GM18498 (cell line): ENCODE measurements around the gene IRF4.
"Not testable (repeated sequence)": the region's sequence is repeated elsewhere in the genome, so short reads cannot be mapped to it uniquely, and the experiment has no call there.

Experiments used
- ATAC-seq: cut with Tn5 transposase; IDR thresholded peaks from one replicate; pipeline ENCODE4 v1.9.1; 2021; ENCODE audit warnings: mild to moderate bottlenecking, moderate library complexity; ENCODE audit not compliant: unreplicated experiment

The IRF4 gene

DNA sequence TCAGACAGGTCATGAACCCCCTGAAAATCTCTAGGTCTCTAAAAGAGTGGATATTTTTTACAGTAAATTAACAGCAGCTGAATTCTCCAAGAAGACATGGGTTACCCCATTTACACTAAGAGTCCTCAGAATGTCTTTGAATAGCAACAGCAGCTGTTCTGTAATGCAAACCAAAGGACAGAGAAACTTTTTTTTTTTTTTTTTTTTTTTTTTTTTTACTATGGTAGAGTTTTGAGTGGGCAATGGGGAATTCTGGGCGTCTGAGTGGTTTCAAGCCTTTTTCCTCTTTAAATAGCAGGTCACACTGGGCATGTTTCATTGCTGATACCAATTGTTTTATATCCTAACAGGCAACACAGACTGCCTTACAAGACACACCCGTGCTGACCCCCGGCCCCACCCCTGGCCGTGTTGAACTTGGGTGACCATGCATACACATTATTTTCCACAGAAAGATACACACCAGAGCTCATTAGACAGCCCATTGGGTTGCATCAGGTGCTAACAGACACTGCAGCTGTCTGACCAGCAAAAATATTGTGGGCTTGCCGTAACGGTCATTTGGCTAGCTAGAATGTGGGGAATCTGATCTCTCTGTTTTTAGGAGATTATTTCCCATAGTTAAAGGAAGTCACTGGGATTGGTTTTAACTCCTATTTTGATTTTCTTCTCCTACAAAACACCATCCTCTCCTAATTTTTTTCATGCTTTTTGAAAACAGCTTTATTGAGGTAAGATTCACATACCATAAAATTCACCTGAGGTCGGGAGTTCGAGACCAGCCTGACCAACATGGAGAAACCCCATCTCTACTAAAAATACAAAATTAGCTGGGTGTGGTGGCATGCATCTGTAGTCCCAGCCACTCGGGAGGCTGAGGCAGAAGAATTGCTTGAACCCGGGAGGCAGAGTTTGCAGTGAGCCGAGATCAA lies 26.7 kb upstream of the IRF4 start:
- peak; percentile 59 for ATAC-seq

DNA sequence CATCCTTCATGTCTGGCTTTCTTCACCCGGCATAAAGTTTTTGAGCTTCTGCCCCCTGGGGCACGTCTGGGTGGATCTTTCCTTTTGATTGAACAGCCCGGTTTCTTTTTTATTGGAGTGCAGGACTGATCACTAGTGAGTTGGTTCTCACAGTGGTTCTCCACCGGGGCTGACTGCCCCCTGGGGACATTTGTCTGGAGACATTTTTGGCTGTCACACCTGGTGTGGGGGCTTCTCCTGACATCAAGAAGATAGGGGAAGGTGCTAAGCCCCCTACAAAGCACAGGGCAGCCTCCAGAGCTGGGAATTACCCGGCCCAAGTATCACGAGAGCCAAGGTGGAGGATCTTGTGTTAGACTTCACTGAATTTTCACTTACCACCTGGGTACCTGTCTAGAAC lies 25.7 kb upstream of the IRF4 start:
- no peak for ATAC-seq

DNA sequence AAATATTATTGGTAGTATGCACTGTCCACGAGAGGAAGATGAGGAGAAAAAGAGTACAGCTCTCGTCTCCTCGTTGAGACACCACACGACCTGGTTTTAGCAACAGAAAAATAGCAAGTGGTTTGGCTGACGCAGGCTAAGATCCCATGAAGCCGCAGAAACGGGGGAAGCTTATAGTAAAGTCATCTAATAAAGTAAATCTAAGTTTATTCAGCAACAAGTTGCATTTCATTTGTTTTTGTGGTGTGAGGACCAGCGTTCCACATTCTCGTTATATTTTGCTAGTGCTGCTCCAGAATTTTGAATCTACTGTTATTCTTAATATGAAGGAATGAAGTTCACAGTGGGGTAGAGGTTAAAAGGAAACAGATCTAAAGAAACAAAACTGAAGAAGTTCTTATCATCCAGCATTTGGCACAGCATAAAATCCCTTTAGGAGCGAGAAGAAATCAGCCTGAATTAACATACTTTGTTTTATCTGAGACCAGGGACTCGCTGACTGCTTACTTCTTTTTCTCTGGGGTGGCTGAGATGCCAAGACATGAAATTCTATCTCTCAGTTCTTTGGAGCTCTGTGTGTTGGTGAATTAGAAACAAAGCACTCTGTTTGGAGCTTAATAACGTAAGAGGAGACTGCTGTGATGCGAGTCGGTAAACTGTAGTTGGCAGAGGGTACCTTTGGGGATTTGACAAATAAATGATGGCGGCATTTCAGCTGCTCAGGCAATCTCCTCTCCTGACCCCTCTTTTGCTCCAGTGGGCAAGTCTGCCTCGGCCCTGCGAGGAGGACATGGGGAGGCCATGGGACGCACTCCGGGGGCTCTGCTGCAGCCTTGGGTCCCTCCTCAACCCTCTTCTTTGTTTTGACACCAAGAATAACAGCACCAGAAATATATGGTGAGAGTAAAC lies 24.9 kb upstream of the IRF4 start:
- no peak for ATAC-seq

DNA sequence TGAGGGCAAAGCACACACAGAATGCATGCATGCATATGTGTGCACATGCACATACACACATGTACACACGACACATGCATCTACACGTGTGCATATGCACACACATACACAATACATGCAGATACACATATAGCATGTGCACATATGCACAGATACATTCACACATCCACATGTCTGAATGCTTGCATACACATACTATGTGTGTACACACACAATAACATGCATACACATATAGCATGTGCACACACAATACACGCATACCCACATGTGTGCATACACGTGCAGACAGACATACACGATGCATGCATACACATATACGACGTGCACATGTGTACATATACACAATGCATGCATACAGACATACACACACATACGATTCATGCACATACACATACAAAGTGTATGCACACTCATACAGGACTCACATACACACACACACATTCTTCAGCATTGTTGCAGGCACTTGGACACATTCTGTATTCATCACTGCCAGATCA lies 24.2 kb upstream of the IRF4 start:
- ATAC-seq, result no peak

DNA sequence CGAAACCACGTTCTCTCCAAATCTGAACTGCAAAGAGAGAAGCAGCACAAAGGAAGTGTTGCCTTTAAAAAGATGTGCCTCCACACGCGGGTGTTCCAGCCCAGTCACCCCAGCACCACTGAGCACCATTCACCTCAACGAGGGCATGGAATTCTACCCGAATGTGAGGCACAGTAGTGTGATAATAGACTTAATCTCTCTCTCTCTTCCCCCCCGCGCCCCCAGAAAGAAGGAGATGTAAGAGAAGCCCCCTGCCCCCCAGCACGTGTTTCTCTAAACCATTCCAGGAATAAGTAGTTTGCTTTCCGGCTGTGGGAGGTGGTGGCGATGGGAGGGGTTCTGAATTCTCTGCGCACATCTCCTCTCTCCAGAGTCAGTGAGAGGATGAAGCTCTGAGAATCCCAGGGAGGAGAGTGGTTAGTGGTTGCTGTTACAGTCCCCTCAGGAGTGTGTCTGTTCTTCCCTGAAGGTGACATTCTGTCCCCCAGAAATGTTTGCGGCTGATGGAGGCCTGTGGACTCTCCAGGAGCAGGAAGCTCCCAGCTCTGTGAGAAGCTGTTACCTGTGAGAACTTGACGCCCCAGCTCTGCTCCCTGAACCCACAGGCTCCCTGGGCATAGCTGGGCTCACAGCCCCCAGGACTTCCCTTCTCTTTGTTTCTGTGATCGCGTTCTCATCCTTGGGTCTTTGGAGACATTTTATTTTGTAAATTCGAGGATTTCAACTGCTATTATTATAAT lies 23.5 kb upstream of the IRF4 start:
- ATAC-seq, result no peak

DNA sequence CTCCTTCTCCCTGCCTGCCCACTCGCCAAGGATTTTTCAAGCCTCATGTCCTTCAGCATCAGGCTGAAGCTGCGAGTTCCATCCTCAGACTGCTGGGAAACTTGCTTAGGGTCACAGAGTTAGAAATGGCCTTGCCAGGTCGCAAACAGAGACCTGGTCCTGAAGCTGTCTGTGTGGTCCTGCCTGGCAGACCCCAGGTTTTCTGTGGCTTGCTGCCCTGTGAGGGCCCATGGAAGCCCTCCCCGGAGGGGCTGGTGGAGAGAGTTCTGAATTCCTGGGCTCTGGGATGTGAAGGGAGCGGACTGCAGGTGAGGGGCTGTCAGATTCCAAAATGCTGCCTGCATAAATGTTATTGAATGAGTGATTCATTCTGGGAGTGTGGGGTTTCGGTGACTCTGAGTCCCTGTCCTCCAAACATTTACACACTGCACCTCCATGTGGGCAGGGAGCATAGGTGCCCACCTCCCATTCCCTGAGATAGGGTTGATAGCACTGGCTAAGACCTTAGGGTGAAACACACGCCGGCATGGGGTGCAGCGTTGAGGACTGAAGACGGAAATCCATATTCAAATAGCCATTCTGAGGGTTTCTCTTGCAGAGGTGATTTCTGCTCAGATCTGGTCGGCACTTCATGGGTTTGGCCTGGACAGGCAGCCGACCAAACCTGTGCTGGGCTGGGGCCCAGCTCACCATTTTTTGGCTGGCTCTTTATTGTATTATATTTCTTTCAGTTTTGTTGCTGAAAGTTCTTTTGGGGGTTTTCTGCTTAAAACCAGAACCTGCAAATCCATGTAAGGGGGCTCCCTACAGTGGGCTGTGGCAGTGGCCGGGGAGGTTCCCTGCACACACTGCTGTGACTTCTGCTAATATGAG lies 21.8 kb upstream of the IRF4 start:
- ATAC-seq, result no peak

DNA sequence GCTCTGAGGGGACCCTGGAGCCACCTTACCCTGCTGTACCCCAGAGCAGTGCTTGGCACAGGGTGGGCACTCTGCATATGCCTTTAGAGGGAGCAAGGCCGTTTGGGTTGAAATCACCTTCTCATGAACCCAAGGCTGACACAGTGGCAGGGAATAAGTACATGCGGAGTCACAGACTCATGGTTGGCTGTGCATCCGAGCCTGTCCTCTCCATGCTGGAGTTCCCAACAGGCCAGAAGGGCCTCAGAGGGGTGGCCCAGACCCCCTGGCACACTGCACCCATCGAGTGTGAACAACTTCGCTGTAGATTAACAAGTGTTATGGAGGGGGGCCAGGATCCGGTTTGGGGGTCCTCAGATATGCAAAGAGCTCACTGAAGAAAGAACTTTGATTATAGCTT lies 21.0 kb upstream of the IRF4 start:
- ATAC-seq, result no peak

DNA sequence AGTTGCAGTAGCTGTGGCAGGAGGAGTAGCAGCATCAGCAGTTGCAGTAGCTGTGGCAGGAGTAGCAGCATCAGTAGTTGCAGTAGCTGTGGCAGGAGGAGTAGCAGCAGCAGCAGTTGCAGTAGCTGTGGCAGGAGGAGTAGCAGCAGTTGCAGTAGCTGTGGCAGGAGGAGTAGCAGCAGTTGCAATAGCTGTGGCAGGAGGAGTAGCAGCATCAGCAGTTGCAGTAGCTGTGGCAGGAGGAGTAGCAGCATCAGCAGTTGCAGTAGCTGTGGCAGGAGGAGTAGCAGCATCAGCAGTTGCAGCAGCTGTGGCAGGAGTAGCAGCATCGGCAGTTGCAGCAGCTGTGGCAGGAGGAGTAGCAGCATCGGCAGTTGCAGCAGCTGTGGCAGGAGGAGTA lies 19.7 kb upstream of the IRF4 start:
- not testable (repeated sequence) for ATAC-seq

DNA sequence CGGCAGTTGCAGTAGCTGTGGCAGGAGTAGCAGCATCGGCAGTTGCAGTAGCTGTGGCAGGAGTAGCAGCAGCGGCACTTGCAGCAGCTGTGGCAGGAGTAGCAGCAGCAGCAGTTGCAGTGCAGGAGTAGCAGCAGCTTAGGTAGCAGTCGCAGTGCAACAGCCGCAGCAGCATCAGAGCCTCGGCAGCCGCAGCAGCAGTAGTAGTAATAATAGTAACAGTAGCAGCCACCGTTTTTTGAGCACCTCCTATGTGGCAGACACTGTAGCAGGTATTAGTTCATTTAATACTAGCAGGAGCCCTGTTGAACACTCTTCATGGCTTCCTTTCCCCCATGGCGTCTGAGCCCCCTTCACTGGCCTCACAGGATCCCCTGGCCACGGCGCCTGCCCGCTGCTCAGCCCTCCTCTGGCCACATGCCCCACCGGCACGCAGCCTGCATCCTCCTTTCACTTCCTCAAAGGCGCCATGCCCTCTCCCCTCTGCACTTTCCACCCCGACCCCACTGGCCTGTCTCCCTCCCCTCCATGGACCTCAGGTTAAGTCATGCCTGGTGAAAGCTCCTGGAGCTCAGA lies 19.1 kb upstream of the IRF4 start:
- ATAC-seq, result peak; percentile 76

DNA sequence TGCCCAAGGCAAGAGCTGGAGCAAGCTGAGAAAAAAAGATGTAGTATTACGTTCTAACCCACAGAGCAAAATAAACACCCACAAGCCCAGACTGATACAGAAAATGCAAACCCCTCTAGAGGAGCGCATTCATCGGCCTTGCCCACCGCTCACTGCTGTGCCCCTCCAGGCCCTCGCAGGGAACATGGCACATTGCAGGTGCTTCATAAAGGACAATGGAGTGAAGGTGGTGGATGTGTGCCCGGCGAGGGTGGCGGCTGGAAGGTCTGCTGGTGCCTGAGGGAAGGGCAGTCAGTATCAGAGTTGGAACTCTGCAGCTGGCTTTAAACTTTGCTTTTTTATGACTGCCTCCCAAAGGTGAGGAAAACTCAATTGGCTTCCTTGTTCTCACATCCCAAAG lies 18.5 kb upstream of the IRF4 start:
- ATAC-seq, result no peak

DNA sequence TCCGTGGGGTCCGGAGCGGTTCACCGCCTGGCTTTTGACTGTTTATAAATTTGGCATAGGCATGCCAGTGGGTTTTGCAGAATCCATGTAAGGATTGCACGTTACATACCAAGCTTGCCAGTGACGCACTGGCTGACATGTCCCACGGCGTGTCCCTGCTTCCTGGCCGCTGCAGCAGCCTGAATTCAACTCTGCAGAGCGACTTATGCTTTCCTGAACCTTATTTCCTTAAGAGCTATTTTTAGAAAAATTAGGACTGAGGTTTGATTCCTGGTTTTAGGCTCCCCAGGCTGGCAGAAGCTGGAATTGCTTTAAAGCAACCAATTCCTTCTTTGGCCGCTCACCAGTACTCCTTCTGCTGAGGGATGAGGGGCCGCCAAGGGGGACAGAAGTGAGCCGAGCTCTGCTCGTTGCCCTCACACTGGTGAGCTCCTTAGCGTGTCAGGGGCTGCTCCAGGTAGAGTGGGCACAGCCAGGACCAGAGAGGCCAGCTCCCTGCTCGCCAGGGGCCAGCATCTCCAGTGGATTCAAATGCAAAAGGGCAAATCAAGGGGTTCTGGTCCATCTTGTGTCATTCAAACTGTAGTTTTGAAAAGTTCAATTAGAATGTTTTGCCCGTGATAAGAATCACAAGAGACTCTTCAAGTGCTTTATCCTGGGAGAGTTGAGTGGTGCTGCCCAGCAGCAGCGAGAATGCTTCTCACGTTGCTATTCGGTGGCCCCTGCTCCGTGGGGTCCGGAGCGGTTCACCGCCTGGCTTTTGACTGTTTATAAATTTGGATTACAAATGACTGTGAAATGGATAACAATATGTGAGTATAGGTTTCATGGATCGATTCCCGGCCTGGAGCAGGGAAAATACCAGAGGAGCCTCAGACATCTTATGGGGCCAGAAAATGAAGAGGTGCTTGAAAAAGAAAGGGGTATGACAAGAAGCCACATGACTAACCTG lies 17.5 kb upstream of the IRF4 start:
- no peak for ATAC-seq

DNA sequence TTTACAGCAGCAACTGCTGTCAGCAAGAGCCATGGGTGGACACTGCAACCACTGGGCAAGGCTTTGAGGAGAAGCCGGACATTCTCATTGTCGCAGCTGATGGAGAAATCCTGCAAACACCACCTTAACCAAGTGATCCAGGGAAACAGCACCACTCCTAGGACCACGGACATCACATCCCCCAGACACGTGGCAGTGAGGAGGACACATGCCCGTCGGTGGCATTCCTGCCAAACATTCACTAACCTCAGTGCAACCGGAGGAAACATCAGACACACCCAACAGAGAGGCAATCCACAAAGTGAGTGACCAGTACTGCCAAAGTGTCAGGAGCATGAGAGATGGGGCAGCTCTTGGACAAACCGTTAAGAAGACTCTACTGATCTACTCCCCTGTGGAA lies 16.6 kb upstream of the IRF4 start:
- ATAC-seq, result no peak

DNA sequence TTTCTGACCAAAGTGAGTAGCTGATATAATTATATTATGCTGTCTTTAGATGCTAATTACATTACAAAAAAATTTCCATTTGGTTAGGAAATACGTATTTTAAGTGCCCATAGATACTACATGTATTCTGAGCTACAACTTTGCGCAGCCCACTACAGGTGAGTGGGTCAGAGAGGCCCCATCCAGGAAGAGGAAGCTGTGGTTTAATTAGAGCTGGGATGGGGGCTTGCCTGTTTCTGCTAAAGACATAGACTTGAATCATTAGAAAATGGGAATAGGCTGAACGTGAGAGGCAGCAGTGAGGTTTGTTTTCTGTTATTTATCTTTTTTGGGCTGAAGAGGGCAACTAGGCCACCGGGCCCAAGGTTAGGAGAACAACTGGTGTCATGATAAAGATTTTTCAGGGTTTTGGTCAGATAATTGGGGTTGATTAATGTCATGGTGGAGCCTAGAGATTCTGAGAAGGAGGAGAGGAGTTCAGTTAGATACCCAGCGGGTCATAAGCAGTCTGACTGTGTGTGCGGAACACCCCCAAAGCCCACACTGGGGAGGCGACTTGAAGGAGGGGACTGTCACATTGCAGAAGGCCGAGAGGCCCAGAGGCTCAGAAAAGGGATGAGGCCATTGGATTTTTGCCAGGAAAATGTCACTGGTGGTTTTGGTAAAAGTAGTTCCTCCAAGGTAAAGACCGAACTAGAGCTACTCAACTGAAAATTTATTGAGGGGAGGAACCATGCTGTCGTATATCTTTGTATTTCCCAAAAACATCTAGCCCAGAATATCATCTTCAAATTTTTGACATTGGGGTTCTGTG lies 14.5 kb upstream of the IRF4 start:
- no peak for ATAC-seq

DNA sequence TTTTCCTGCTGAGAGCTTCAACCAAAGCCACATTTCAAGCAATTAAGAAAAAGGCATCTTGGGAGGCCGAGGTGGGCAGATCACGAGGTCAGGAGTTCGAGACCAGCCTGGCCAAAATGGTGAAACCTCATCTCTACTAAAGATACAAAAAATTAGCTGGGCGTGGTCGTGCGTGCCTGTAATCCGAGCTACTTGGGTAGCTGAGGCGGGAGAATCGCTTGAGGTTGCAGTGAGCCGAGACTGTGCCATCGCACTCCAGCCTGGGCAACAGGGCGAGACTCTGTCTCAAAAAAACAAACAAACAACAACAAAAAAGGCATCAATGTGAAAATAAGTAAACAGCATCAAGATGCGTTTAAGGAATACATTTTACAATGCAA lies 13.9 kb upstream of the IRF4 start:
- not testable (repeated sequence) for ATAC-seq

DNA sequence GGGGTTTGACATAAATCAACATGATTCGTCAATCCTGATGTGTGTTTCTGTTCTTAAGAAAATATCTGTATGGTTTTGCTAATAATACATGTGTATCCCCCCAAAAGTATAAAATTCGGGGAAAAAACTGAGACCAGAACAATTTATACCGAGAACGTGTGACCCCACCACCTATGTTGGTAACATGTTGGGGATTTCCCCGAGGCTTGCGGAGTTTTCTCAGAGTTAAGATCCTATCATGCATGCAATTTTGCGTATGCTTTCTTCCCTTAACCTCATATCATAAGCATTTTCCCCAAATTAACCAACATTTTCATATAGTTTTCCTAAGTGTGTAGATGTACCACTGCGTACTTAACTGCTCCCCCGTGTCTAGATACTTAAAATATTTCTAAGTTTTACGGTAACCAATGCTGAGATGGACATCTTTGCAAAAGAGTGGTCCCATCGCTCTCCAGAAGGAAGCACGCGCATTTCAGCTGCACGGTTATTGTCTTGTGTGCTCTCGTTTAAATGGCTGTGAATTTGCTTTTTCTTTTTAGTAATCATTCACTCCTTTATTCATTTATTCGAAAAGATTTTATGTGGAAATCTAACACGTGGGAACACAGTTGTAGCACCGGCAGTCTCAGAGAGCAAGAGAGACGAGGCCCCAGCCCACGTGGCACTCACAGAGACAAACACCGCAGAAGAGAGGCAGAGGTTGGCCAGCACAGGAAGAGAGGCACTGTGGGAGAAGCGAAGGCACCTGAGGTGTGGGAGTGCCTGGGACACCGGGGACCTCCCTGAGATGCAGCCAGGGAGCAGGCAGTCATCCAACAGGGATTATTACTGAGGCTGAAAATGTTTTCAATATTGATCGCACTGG lies 13.2 kb upstream of the IRF4 start:
- ATAC-seq, result no peak

DNA sequence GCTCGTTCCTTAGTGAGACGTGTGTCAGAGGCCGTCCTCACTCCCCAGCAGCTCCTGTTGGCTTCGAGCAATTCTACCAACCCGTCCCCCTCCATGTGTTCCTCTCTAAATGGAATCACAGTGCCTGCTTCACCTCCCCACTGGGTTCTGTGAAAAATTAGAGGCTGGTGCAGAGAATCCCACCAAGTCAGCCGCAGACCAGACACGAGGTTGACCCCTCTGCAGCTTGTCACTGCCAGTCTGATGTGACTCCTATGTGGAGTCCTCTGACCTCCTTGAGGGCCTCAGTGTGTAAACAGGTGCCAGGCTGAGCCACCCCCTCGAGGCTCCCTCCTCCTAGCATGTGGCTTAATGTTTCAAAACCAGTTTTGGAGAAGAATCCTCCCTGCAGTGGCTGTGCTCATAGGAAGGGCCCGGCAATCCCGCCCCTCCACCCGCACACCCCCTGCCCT lies 12.6 kb upstream of the IRF4 start:
- ATAC-seq, result peak; percentile 15
